HTR-8/SVneo (cell line): ENCODE data around the gene LRRC71.
A peak's percentile ranks its signal among the peaks of the same experiment; 100 is the strongest.

Experiments used
- DNase-seq: peaks from one replicate; pipeline ENCODE4 v3.0.0; 2011; ENCODE audit warnings: low spot score, mixed read lengths; ENCODE audit not compliant: insufficient read length
- FAIRE-seq: peaks from 2 replicates; lab custom pipeline; 2011; peaks lifted over from hg19 to GRCh38; lab: Jason Lieb, UNC

LRRC71 gene

DNA sequence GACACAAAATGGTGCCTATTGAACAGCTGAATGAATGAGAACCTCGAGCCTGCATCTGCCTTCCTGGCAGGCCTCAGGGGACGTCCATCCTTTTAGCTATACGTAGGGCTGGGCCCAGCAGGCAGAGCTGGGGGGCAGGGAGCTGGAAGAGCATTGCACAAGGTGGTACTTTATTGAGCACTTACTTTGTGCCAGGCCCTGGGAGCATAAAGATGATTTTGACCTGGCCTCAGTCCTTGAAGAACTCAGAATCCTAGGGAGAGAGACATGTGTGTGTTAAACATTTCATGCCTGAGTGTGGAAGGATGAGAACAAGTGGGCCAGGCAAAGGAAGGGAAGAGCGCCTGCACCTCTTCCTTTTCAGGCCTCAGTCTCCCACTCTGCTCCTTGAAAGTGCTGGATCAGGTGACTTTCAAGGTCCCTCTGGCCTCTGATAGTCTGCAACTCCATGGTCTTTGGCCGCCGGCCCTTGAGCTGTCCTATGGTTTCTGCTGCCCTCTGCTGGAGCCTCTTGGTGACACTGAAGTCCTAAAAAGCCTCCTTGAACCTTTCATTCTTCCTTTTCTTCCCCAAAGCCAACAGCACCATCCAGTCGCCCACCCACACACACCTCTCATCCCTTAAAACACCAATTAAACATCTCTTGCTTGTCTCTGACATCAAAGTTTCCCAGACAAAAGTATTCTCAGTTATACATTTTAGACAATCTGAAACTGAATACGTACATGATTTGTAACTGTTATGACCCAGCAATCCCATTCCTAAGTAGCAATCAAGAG, 30.4 kb upstream of the LRRC71 start:
- FAIRE-seq: no peak

DNA sequence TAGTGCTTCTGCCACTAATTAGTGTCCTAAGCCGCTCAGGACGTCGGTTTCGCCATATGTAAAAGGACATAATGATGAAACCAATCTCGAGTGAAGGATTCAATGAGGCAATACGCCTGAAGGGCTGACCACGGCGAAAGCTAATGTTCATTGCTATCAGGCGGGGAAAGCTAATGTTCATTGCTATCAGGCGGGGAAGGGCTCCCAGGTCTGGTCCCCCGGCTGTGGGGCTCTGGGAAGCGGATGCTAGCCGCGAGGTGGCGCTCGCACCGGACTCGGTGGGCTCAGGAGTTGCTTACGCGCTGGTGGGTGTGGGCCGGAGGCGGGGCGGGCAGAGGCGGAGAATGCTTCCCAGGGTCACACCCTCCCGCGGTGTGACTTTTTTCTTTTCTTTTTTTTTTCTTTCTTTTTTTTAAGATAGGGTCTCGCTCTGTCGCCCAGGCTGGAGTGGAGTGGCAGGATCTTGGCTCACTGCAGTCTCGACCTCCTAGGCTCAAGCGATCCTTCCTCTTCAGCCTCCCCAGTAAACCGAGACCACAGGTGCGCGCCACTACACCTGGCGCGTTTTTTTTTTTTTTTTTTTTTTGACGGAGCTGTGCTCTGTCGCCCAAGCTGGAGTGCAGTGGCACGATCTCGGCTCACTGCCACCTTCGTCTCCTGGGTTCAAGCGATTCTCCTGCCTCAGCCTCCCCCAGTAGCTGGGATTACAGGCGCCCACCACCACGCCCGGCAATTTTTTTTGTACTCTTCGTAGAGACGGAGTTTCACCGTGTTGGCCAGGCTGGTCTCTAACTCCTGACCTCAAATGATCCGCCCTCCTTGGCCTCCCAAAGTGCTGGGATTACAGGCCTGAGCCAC, 28.0 kb upstream of the LRRC71 start:
- DNase-seq (peak; percentile 81), FAIRE-seq (no peak)

More for the DNA sequence above, 30.4 kb upstream of the LRRC71 start:
- DNase-seq: peak; percentile 77

DNA sequence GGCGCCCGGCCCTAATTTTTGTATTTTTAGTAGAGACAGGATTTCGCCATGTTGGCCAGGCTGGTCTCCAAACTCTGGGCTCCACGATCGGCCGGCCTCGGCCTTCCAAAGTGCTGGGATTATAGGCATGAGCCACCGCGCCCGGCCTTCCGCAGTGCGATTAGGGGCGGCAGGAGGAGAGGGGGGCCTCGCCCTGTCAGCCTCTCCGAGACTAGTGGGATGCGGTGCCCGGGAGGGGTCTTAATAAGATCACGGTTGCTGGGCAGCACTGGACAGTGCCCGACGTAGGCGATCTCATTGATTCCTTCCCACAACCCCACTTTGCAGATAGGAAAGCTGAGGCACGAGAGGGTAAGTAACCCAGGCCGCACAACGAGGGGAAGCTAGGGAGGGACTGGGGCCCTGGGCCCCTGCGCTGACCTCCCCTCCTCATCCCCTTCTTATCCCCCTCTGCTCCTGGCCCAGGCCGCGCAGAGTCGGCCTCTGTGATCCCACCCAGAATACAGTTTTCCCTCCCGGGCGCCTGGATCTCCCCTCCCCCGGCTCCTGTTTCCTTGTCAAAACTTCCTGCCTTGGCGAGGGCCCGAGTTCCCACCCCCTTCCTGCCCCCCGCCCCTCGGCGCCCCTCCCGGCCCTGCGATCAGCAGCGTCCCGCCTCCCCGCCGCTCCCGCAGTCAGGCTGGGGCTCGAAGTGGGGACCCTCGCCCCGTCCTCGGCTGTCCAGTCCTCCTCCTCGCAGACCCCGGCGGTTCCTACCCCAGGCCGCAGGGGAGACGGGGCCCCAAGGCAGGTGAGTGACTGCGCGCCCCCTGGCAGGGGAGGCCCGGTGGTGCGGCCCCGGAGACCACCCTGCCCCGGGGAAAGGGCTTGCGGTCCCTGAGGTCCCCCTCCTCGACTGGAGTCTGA, 27.1 kb upstream of the LRRC71 start, which contains the start of gene PEAR1:
TSS of gene PEAR1 (plus strand) at position 671 of the 906 bp plus-strand sequence. CDS start 10,209 bp downstream, outside the sequence.
- DNase-seq: peak; percentile 62
- FAIRE-seq: no peak

DNA sequence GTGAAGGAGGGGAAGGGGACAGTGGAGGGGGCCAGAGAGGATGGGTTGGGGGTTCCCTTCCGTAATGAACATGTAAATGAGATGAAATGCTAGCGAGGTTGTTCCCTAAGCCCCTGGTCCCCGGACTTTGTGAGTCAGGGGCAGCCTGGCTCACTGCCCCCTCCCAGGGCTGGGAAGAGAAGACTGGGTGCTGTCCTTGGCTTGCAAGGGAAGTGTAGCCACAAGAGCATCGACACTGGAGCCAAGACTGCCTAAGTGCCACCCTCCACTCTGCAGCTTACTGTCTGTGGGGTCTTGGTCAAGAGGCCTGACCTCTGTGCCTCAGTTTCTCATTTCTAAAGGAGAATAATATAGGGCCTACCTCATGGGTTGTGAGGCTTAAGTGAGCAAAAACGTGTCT, 26.4 kb upstream of the LRRC71 start:
- DNase-seq (no peak), FAIRE-seq (no peak)

DNA sequence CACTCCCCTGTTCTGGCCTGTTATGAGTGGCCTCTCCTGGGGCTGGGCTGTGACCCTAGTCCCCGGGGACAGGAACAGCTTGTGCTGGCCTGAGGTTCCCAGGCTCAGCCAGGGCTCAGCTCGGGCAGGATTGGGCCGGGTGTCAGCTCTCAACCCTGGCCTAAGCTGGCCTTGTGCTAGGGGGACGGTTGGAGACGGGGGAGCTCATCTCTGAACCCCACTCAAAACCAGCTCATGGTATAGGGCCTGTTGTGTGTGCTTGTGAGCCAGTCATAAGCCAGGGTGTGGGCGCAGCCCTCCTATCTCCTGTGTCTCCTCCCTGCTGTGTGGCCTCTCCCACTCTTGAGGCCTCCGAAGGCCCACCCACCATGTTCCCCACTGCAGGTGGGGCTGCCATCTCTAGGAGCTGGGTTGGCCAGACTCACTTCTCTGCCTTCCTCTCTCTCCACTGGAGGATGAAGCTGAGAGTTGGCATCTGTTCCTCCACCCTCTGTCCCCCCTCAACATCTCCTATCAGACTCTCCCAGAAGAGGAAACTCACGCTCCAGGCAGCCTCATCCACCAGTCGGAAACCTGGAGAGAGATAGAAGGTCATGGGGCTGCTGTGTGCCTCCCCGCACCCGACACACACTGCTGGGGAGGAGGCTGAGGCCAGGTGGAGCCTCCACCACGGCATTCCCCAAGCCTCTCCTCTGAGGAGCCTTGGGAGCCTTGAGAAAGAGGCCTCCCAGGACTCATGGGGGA, 25.5 kb upstream of the LRRC71 start:
- DNase-seq (no peak), FAIRE-seq (no peak)

DNA sequence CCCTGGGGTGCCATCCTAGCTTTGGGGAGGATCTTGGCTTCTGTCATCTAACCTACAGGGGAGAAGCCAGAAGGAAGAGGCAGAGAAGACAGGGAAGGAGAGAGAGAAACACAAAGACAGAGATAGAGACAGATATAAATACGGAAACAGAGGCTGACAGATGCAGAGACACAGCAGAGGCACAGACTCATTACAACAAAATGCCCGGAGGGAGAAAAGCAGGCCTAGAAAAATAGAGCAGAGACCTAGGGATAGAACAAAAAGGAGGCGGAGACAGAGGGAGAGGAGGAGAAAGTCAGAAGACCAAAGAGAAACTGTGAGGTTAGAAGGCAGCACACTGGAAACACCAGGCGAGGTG, 25.0 kb upstream of the LRRC71 start:
- FAIRE-seq (no peak), DNase-seq (no peak)

DNA sequence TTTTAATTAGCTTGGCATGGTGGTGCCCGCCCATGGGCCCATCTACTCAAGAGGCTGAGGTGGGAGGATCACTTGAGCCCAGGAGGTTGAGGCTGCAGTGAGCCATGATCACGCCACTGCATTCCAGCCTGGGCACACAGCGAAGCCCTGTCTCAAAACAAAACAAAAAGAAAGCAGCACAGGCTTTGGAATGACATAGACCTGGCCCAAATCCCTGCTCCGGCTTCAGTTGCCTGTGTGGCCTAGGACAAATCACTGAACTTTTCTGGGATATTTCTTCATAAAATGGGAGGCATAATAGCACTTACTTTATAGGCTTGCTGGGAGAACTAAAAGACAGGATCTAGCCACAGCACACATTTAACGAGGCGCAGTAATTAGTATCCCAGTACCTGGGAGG, 24.5 kb upstream of the LRRC71 start:
- DNase-seq: no peak
- no peak for FAIRE-seq

DNA sequence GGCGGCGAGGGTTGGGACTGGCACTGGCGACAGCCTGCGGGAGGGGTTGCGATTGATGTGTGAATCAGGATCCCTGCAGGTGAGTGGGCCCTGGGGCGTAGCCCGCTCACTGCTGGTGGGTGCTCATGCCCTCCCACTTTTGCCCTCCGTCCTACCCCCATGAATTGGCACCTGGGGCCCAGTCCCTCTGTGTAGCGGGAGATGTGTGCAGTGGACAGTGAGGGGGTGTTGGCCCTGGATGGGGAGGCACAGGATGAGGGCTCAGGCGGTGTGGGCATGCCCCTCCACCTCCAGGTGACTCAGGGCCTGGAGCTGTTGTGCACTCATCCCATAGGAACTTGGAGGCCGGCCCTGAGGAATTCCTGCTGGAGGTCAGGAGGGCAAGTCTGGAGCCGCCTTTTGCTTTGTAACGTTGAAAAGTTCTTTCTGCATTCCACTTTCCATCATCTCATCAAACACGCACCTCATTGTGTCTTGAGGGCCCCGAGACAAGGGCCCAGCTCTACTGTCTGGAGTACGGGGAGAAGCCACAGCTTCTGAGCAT, 23.9 kb upstream of the LRRC71 start:
- DNase-seq (peak; percentile 90), FAIRE-seq (peak; percentile 65)

DNA sequence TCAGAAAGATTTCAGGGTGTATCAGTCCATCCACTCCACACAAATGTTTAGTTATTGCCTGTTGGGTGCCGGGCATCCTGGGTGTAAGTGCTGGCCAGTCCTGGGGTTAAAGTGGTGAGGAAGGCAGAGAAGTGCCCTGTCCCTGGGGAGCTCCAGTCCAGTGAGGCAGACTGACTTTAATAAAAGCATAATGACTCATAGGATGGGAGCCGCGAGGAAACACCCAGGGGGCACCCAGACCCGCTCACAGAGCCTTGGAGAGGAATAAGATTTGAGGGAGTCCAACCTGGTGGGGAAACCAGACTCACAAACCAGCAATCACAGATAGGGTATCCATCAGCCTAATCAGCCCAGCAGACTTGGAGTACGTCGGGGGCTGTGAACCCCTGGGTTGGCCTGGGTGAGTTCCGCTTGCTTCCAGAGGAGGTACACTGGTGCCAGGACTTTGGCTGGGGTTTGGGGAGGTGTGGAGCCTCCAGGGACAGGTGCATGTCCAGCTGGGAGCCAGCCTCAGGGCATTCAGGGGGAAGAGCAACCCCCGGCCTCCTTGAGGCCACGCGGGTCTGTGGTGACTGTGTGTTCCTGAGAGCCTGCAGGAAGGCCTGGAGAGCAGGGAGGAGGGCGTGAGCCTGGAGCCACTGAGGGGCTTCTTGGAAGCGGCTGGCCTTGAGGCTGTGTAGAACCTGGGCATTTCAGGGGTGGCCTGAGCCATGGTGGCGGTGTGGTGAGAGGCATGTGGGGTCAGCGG, 23.2 kb upstream of the LRRC71 start:
- peak; percentile 55 for DNase-seq
- no peak for FAIRE-seq

DNA sequence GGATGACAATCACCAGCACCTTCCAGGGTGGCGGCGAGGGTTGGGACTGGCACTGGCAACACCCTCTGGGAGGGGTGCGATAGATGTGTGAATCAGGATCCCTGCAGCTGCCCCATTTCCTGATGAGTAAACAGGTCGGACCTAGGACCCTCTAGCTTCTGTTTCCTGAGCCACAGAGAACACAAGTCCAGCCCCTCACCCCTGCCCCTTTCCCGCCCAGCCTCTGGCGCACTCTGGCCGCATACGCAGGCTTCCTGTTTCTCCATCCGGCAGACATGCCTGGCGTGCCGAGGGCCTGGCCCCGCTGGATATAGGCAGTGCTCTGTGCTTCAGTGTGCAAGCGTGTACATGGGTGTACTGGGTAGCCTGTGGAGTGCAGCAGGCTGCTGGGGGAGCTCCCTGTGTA, 22.3 kb upstream of the LRRC71 start:
- DNase-seq (peak; percentile 57), FAIRE-seq (peak; percentile 49)

DNA sequence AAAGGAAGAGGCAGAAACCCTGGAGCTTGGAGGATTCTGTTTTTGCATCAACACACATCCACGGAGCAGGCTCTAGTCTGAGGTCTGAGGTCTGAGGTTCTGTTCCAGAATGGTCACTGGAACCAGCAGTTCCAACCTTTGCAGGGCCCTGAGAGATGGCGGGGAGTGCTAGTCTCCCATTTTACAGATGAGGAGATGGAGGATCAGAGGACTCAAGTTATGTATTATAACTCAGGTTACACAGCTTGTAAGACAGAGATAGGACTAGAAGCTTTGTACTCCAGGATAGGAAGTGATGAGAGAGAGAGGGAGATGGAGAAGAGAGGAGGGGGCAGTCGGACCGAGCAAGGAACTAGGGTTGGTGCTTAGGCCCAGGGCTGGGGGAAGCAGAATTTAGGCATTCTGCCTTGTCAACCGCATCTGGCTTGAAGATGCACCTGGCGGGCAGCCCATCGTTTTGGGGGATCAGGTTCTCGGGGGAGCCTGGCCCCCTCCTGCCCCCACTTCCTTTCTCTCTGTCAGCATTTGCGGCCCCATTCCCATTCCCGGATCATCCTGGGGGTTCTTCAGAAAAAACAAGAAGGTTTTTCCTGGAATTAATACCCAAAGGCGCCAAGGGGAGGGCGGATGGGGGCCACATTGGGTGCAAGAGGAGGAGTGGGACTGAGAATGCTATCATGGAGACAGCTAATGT, 21.3 kb upstream of the LRRC71 start:
- FAIRE-seq: no peak
- no peak for DNase-seq

DNA sequence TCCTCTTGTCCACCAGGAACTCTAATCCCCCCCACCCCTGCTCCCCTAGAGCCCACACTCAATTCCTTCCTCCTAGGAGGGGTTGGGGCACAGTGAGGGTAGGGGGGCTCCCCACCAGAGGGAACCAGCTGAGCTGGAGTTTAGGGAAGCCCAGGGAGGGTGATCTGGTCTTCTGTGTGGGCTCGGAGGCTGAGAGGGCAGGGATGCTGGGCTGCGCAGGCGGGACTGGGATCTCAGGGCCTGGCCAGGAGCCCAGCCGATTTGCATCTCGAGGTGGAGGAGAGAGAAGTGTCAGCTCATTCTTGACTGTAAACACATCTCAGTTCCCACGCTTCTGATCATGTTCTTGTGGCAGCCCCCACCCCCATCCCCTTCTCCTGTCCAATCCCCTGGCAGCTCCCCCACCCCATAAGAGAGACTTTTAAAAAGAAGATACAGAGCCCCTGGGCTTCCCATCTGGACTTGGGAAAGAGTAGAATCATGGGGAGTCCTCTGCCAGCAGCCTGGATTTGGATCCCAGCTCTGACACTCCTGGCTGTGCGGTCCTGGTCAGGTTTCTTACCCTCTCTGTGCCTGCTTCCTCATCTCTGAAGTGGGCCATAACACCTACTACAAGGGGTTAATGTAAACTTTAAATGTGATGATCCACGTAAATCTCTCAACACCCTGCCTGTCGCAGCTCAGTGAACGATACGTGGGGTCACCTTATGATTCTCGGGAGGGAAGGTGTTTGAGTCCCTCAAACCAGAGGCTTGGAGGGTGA, 20.3 kb upstream of the LRRC71 start:
- FAIRE-seq (no peak), DNase-seq (no peak)

DNA sequence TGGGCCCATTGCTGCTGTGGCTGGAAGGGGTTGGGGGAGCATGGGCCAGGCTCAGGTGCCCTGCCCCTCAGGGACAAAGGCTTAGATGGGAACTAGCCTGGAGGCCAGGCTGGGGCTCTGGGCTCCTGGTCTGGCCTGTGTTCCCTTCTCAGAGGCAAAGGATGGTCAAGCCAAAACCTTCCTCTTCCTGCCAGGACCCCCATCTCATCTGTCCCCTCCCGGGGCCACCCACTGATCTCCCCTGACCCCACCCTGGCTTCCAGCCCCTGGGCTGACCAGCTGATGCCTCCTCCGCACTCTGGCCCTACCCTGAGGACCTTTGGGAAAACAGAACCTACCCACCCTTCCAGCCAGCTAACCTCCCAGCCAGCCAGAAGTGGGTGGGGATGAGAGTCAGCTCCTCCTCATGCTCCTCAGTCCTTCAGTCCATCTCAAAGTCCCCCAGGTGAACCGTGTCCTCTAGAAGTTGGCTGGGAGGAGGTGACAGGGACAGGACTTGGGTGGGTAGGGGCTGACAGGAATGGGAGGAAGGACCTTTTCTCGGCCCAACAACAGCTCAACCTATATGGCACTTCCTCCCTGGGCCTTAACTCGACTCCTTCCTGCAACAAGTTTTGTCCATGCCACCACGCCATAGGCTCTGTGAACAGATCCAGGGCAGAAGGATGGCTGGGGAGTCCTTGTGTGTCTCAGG, 19.4 kb upstream of the LRRC71 start:
- no peak for DNase-seq
- FAIRE-seq: no peak

DNA sequence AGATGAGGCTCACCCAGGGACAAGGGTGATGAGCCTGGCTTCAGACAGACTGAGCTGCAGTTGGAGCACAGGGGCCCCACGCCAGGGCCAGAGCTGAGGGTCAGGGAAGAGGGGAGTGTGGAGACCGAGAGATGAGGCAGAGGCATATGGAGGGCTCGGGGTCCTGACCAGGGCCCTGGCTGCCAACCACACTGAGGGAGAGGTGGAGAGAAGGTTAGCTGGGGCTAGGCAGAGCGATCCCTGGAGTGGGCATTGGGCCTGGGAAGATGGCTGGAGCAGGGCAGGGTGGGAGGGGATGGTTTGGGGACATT, 18.9 kb upstream of the LRRC71 start:
- DNase-seq (no peak), FAIRE-seq (no peak)

DNA sequence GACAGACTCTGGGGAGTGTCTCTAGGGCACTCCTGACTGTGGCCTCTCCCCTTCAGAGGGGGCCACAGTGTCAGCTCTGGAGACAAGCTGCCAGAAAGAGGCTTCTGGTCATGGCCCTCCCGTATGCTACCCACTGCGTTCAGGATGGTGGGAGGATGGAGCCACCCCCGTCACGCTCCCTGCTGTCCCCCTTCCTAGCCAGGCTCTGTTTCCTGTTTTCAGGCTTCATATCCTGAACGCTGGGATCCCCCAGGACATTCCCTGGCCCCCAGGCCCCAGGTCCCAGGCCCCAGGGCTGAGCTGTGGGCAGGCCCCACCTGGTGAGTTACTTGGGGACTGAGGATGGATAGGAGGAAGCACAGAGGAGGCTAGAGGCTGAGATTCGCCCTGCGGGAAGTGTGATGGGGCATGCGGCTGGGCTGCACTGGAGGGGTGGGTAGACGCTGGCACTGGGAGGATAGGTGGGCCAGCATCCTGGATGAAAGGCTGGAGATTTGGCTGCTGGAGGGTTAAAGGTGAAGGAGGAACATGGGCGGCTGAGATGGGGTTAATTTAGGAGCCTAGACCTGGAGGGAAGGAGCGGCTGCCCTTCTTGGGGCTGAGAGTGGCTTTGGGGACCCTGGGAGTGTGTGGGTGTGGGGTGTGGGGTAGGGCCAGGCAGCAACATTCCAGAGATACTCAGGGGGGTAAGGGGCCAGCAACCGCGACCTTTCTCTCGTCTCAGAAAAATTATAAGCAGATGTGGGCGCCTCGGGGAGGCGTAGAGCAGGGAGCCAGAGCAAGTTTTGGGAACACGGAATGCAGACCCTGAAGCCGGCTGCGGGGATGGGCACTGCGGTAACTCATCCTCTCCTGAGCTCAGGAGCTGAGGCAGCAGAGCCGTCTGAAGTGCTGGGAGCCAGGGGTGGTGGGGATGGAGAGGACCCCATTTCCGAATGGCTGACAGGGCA, 18.2 kb upstream of the LRRC71 start:
- DNase-seq: no peak
- FAIRE-seq: no peak
